Measurements from ENCODE around the gene ASB16.
A peak's percentile ranks its signal among the peaks of the same experiment; 100 is the strongest.

The ASB16 gene

GRCh38 chr17:44210342-44211192 is 40.1 kb downstream of the ASB16 start:
- TF ChIP-seq ZC3H10 (CRISPR knock-in tag; IDR thresholded peaks at IDR 0.05), result no peak
- TF ChIP-seq, protein P1, sequence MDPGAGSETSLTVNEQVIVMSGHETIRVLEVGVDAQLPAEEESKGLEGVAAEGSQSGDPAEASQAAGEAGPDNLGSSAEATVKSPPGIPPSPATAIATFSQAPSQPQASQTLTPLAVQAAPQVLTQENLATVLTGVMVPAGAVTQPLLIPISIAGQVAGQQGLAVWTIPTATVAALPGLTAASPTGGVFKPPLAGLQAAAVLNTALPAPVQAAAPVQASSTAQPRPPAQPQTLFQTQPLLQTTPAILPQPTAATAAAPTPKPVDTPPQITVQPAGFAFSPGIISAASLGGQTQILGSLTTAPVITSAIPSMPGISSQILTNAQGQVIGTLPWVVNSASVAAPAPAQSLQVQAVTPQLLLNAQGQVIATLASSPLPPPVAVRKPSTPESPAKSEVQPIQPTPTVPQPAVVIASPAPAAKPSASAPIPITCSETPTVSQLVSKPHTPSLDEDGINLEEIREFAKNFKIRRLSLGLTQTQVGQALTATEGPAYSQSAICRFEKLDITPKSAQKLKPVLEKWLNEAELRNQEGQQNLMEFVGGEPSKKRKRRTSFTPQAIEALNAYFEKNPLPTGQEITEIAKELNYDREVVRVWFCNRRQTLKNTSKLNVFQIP (CRISPR knock-in tag; IDR thresholded peaks at IDR 0.05; ENCODE audit: borderline replicate concordance, low read depth), result no peak
- TF ChIP-seq ZNF565 (CRISPR knock-in tag; conservative IDR thresholded peaks at IDR 0.05; ENCODE audit: low read depth), result no peak
- peak; percentile 81 for ATAC-seq

DNA sequence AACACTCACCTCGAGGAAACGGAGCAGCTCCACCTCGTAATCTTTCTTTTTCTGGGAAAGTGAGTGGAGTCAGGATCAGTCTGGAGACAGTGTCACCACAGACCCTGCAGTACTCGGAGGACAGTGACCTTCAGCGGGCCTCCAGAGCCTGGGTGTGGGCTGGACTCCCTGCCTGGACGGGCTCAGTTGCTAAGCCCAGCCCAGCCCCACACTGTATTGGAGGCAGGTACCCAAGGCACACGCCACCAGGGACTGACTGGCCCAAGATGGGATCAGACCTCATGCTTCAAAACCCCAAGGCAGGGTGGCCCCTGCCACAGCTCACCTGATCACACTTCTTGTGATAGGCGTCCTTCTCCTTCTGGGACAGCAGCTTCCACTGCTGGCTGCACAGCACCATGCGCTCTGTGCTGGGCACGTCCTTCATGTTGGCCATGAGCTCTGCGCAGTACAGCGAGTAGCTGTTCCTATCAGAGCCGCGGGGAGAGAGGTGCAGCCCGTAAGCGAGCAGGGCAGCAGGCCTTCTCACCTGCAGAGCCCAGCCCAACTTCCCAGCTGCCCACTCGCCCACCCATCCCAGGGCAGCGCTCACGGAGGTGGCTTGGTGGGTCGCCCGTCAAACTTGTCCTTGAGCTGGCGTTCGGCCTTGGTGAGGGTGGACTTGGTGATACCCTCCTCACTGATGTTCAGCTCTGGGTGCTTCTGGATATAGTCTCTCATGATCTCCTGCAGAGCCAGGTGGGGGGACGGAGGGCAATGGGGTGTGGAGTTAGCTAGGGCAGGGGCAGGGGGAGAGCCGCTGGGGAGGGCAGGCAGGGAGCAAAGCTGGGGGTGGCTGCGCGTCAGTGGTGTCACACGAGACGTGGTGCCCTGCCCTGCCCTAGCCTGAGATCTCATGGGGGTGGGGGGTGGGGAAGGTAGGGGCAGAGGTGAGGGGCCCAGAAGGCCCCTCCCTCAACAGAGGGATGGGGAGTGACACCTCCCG is 41.1 kb downstream of the ASB16 start:
- no peak for ATAC-seq
- TF ChIP-seq ZC3H10 (CRISPR knock-in tag; IDR thresholded peaks at IDR 0.05) (no peak), TCF4 (CRISPR knock-in tag; IDR thresholded peaks at IDR 0.05; ENCODE audit: borderline replicate concordance) (no peak), ZNF70 (CRISPR knock-in tag; IDR thresholded peaks at IDR 0.05) (no peak), RARB (CRISPR knock-in tag; IDR thresholded peaks at IDR 0.05) (no peak), ZFP30 (CRISPR knock-in tag; IDR thresholded peaks at IDR 0.05) (no peak), ARNTL (CRISPR knock-in tag; IDR thresholded peaks at IDR 0.05; ENCODE audit: borderline replicate concordance, low read depth) (no peak), ESRRG (CRISPR knock-in tag; IDR thresholded peaks at IDR 0.05) (no peak), ZFP3 (CRISPR knock-in tag; IDR thresholded peaks at IDR 0.05) (no peak), CSRNP3 (CRISPR knock-in tag; IDR thresholded peaks at IDR 0.05) (no peak), BACH2 (CRISPR knock-in tag; IDR thresholded peaks at IDR 0.05; ENCODE audit: borderline replicate concordance) (no peak), OSR1 (CRISPR knock-in tag; IDR thresholded peaks at IDR 0.05) (no peak), CREB5 (CRISPR knock-in tag; IDR thresholded peaks at IDR 0.05; ENCODE audit: low read depth) (no peak), CSDC2 (CRISPR knock-in tag; IDR thresholded peaks at IDR 0.05) (no peak), ZNF565 (CRISPR knock-in tag; conservative IDR thresholded peaks at IDR 0.05; ENCODE audit: low read depth) (no peak), GLIS3 (CRISPR knock-in tag; IDR thresholded peaks at IDR 0.05) (no peak), ISL1 (CRISPR knock-in tag; IDR thresholded peaks at IDR 0.05) (no peak)
- TF ChIP-seq, protein P2, sequence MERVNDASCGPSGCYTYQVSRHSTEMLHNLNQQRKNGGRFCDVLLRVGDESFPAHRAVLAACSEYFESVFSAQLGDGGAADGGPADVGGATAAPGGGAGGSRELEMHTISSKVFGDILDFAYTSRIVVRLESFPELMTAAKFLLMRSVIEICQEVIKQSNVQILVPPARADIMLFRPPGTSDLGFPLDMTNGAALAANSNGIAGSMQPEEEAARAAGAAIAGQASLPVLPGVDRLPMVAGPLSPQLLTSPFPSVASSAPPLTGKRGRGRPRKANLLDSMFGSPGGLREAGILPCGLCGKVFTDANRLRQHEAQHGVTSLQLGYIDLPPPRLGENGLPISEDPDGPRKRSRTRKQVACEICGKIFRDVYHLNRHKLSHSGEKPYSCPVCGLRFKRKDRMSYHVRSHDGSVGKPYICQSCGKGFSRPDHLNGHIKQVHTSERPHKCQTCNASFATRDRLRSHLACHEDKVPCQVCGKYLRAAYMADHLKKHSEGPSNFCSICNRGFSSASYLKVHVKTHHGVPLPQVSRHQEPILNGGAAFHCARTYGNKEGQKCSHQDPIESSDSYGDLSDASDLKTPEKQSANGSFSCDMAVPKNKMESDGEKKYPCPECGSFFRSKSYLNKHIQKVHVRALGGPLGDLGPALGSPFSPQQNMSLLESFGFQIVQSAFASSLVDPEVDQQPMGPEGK (CRISPR knock-in tag; IDR thresholded peaks at IDR 0.05; ENCODE audit: borderline replicate concordance), result no peak
- TF ChIP-seq, protein P1 (CRISPR knock-in tag; IDR thresholded peaks at IDR 0.05; ENCODE audit: borderline replicate concordance, low read depth), result no peak

All from SK-N-SH treated with all-trans-retinoic acid at 6 μM for 48 hours (cell line).